ENCODE measurements around the gene PARVB. TPM values are rescaled to one million over a fixed set of nuclear protein-coding genes. Genes with fewer than 3 reads are reported as not detected.

The PARVB gene
- total RNA-seq, 5 donors from 2014 or later (not counting 1 experiment from before 2014, with no cell fraction given) = 5.9 to 13.8 (median 8.2) TPM

- ChIA-PET CTCF (no interaction called here), POLR2A (no interaction called here)
- Histone ChIP-seq H3K9me3 (no peaks in the 10 kb centered on the region), H3K36me3 (ENCODE audit: control insufficient read depth in 2 of 2, extremely low read depth in 1 of 2, insufficient read depth in 1 of 2, low read length in 1 of 2) (peaks cover 11 to 26% of the 10 kb centered on the region in 2 donors), H3K27me3 (replicated peaks in 1 of 2; ENCODE audit: control insufficient read depth in 2 of 2, extremely low read depth in 1 of 2, insufficient read depth in 2 of 2, low read length in 1 of 2) (no peaks in the 10 kb centered on the region), H3K4me3 (ENCODE audit: control insufficient read depth in 1 of 2, extremely low read depth in 1 of 2, low read length in 1 of 2) (no peak overlapping the region), H3K4me1 (ENCODE audit: control insufficient read depth in 1 of 2, extremely low read depth in 1 of 2, insufficient read depth in 2 of 2, low read length in 2 of 2) (peaks cover 6 to 39% of the 10 kb centered on the region in 2 experiments), H3K27ac (ENCODE audit: low read length) (no peak overlapping the region)
- H3K27me3 Mint-ChIP-seq = no peaks in the 10 kb centered on the region
- H3K9me3 Mint-ChIP-seq = no peaks in the 10 kb centered on the region
- no peak for DNase-seq
- peaks cover 32 to 38% (median 35%) of the 10 kb centered on the region in 3 donors for H3K4me1 Mint-ChIP-seq
- H3K4me3 Mint-ChIP-seq = peak overlapping the region; percentile 34 to 86 (median 84)
- 100% methylated on average over 1 of the region's 4 CpGs for WGBS (ENCODE audit: insufficient coverage)
- peak overlapping the region; percentile 31 to 95 for H3K27ac Mint-ChIP-seq
- no peak for ATAC-seq (replicated peaks in 1 of 4)
- peaks cover 6% of the 10 kb centered on the region for H3K36me3 Mint-ChIP-seq
Measured at GRCh38 chr22:44184006-44184405, 159.9 kb downstream of the PARVB start.

- Histone ChIP-seq H3K27ac (ENCODE audit: low read length) (no peak overlapping the region), H3K27me3 (replicated peaks in 1 of 2; ENCODE audit: control insufficient read depth in 2 of 2, extremely low read depth in 1 of 2, insufficient read depth in 2 of 2, low read length in 1 of 2) (no peaks in the 10 kb centered on the region), H3K36me3 (ENCODE audit: control insufficient read depth in 2 of 2, extremely low read depth in 1 of 2, insufficient read depth in 1 of 2, low read length in 1 of 2) (peaks cover 11 to 26% of the 10 kb centered on the region in 2 donors), H3K4me1 (ENCODE audit: control insufficient read depth in 1 of 2, extremely low read depth in 1 of 2, insufficient read depth in 2 of 2, low read length in 2 of 2) (peaks cover 6 to 34% of the 10 kb centered on the region in 2 experiments), H3K4me3 (ENCODE audit: control insufficient read depth in 1 of 2, extremely low read depth in 1 of 2, low read length in 1 of 2) (no peak overlapping the region), H3K9me3 (no peaks in the 10 kb centered on the region)
- DNase-seq = no peak
- ChIA-PET POLR2A (no interaction called here), CTCF (no interaction called here)
- Mint-ChIP-seq H3K27ac (peak overlapping the region; percentile 5 to 77), H3K4me1 (peaks cover 29 to 36% (median 31%) of the 10 kb centered on the region in 3 donors), H3K4me3 (peak overlapping the region in 1 of 3 donors; percentile 15), H3K36me3 (peaks cover 6% of the 10 kb centered on the region), H3K27me3 (no peaks in the 10 kb centered on the region), H3K9me3 (no peaks in the 10 kb centered on the region)
- WGBS (ENCODE audit: insufficient coverage) = 100% methylated on average over 5 of the region's 16 CpGs
- ATAC-seq (replicated peaks in 1 of 4) = no peak
Measured at GRCh38 chr22:44185237-44186120, 161.4 kb downstream of the PARVB start.

GRCh38 chr22:44186121-44186510, 162.0 kb downstream of the PARVB start:
- Histone ChIP-seq H3K4me1 (ENCODE audit: control insufficient read depth in 1 of 2, extremely low read depth in 1 of 2, insufficient read depth in 2 of 2, low read length in 2 of 2) (peaks cover 6 to 35% of the 10 kb centered on the region in 2 experiments), H3K27me3 (replicated peaks in 1 of 2; ENCODE audit: control insufficient read depth in 2 of 2, extremely low read depth in 1 of 2, insufficient read depth in 2 of 2, low read length in 1 of 2) (no peaks in the 10 kb centered on the region), H3K9me3 (no peaks in the 10 kb centered on the region), H3K36me3 (ENCODE audit: control insufficient read depth in 2 of 2, extremely low read depth in 1 of 2, insufficient read depth in 1 of 2, low read length in 1 of 2) (peaks cover 11 to 26% of the 10 kb centered on the region in 2 donors), H3K4me3 (ENCODE audit: control insufficient read depth in 1 of 2, extremely low read depth in 1 of 2, low read length in 1 of 2) (no peak overlapping the region), H3K27ac (ENCODE audit: low read length) (no peak overlapping the region)
- DNase-seq (no peak), ATAC-seq (replicated peaks in 1 of 4) (no peak)
- H3K27ac Mint-ChIP-seq = peak overlapping the region in 1 of 2 donors; percentile 86
- no peaks in the 10 kb centered on the region for H3K9me3 Mint-ChIP-seq
- H3K27me3 Mint-ChIP-seq = no peaks in the 10 kb centered on the region
- H3K4me1 Mint-ChIP-seq = peaks cover 23 to 34% (median 25%) of the 10 kb centered on the region in 3 donors
- POLR2A ChIA-PET = no interaction called here
- peaks cover 6% of the 10 kb centered on the region for H3K36me3 Mint-ChIP-seq
- H3K4me3 Mint-ChIP-seq = no peak overlapping the region
- WGBS (ENCODE audit: insufficient coverage) = 82% methylated on average over 8 of the region's 8 CpGs
- CTCF ChIA-PET = no interaction called here

GRCh38 chr22:44186737-44187136, 162.6 kb downstream of the PARVB start:
- no peaks in the 10 kb centered on the region for H3K9me3 Mint-ChIP-seq
- 89% methylated on average over 3 of the region's 4 CpGs for WGBS (ENCODE audit: insufficient coverage)
- ATAC-seq (replicated peaks in 1 of 4) (no peak), DNase-seq (no peak)
- H3K4me1 ChIP-seq (ENCODE audit: control insufficient read depth in 1 of 2, extremely low read depth in 1 of 2, insufficient read depth in 2 of 2, low read length in 2 of 2) = peaks cover 6 to 39% of the 10 kb centered on the region in 2 experiments
- H3K36me3 Mint-ChIP-seq = peaks cover 9% of the 10 kb centered on the region
- POLR2A ChIA-PET = no interaction called here
- H3K4me3 Mint-ChIP-seq = no peak overlapping the region
- peaks cover 22 to 40% (median 27%) of the 10 kb centered on the region in 3 donors for H3K4me1 Mint-ChIP-seq
- no peaks in the 10 kb centered on the region for H3K9me3 ChIP-seq
- H3K27me3 Mint-ChIP-seq = no peaks in the 10 kb centered on the region
- no peak overlapping the region for H3K27ac ChIP-seq (ENCODE audit: low read length)
- H3K4me3 ChIP-seq (ENCODE audit: control insufficient read depth in 1 of 2, extremely low read depth in 1 of 2, low read length in 1 of 2) = no peak overlapping the region
- no peaks in the 10 kb centered on the region for H3K27me3 ChIP-seq (replicated peaks in 1 of 2; ENCODE audit: control insufficient read depth in 2 of 2, extremely low read depth in 1 of 2, insufficient read depth in 2 of 2, low read length in 1 of 2)
- peaks cover 11 to 26% of the 10 kb centered on the region in 2 donors for H3K36me3 ChIP-seq (ENCODE audit: control insufficient read depth in 2 of 2, extremely low read depth in 1 of 2, insufficient read depth in 1 of 2, low read length in 1 of 2)
- H3K27ac Mint-ChIP-seq = peak overlapping the region in 1 of 2 donors; percentile 86
- CTCF ChIA-PET = no interaction called here

- DNase-seq = no peak
- H3K9me3 Mint-ChIP-seq = no peaks in the 10 kb centered on the region
- Histone ChIP-seq H3K27me3 (replicated peaks in 1 of 2; ENCODE audit: control insufficient read depth in 2 of 2, extremely low read depth in 1 of 2, insufficient read depth in 2 of 2, low read length in 1 of 2) (no peaks in the 10 kb centered on the region), H3K27ac (ENCODE audit: low read length) (no peak overlapping the region), H3K36me3 (ENCODE audit: control insufficient read depth in 2 of 2, extremely low read depth in 1 of 2, insufficient read depth in 1 of 2, low read length in 1 of 2) (peaks cover 11 to 26% of the 10 kb centered on the region in 2 donors), H3K4me3 (ENCODE audit: control insufficient read depth in 1 of 2, extremely low read depth in 1 of 2, low read length in 1 of 2) (no peak overlapping the region), H3K4me1 (ENCODE audit: control insufficient read depth in 1 of 2, extremely low read depth in 1 of 2, insufficient read depth in 2 of 2, low read length in 2 of 2) (peaks cover 6 to 38% of the 10 kb centered on the region in 2 experiments), H3K9me3 (no peaks in the 10 kb centered on the region)
- H3K4me1 Mint-ChIP-seq = peaks cover 17 to 39% (median 24%) of the 10 kb centered on the region in 3 donors
- CTCF ChIA-PET = no interaction called here
- POLR2A ChIA-PET = no interaction called here
- no peak for ATAC-seq (replicated peaks in 1 of 4)
- no peak overlapping the region for H3K4me3 Mint-ChIP-seq
- WGBS (ENCODE audit: insufficient coverage) = 100% methylated on average over 4 of the region's 12 CpGs
- no peak overlapping the region for H3K27ac Mint-ChIP-seq
- no peaks in the 10 kb centered on the region for H3K27me3 Mint-ChIP-seq
- H3K36me3 Mint-ChIP-seq = peaks cover 9% of the 10 kb centered on the region
Measured at GRCh38 chr22:44187652-44188230, 163.6 kb downstream of the PARVB start.

- no peak overlapping the region for H3K4me3 Mint-ChIP-seq
Measured at GRCh38 chr22:44188316-44188715, 164.2 kb downstream of the PARVB start.

More at GRCh38 chr22:44188316-44188715, 164.2 kb downstream of the PARVB start:
- ChIA-PET POLR2A (no interaction called here), CTCF (no interaction called here)
- ATAC-seq (replicated peaks in 1 of 4) (no peak), DNase-seq (no peak)
- 97% methylated on average over 8 of the region's 8 CpGs for WGBS (ENCODE audit: insufficient coverage)
- Histone ChIP-seq H3K27ac (ENCODE audit: low read length) (no peak overlapping the region), H3K27me3 (replicated peaks in 1 of 2; ENCODE audit: control insufficient read depth in 2 of 2, extremely low read depth in 1 of 2, insufficient read depth in 2 of 2, low read length in 1 of 2) (no peaks in the 10 kb centered on the region), H3K4me1 (ENCODE audit: control insufficient read depth in 1 of 2, extremely low read depth in 1 of 2, insufficient read depth in 2 of 2, low read length in 2 of 2) (peaks cover 7 to 38% of the 10 kb centered on the region in 2 experiments), H3K36me3 (ENCODE audit: control insufficient read depth in 2 of 2, extremely low read depth in 1 of 2, insufficient read depth in 1 of 2, low read length in 1 of 2) (peaks cover 11 to 26% of the 10 kb centered on the region in 2 donors), H3K9me3 (no peaks in the 10 kb centered on the region), H3K4me3 (ENCODE audit: control insufficient read depth in 1 of 2, extremely low read depth in 1 of 2, low read length in 1 of 2) (no peak overlapping the region)
- H3K27me3 Mint-ChIP-seq = no peaks in the 10 kb centered on the region
- peaks cover 12% of the 10 kb centered on the region for H3K36me3 Mint-ChIP-seq
- H3K4me1 Mint-ChIP-seq = peaks cover 17 to 41% (median 26%) of the 10 kb centered on the region in 3 donors
- H3K9me3 Mint-ChIP-seq = no peaks in the 10 kb centered on the region
- no peak overlapping the region for H3K27ac Mint-ChIP-seq

All from T-cell (primary cell).